DOHH2 (cell line): ENCODE data around the gene ZNRF1.

Source experiments
- CTCF ChIP-seq: fragments of 200-600 bp; sonication (generic); IDR thresholded peaks from one replicate; pipeline ENCODE4 v1.5.1; 2014; ENCODE audit warnings: antibody characterized with exemption, mild to moderate bottlenecking, low read depth, low read length; ENCODE audit not compliant: poor library complexity, severe bottlenecking
- EZH2phosphoT487 ChIP-seq: fragments of 200-600 bp; sonication (generic); IDR thresholded peaks from 2 replicates; pipeline ENCODE4 v1.6.1; 2017; ENCODE audit warnings: borderline replicate concordance, mild to moderate bottlenecking, antibody characterized with exemption, low read length, moderate library complexity, mixed read lengths

- TF ChIP-seq CTCF (no peak), EZH2phosphoT487 (no peak)
Measured at GRCh38 chr16:75088934-75089333, 90.1 kb downstream of the ZNRF1 start.
